Fibroblast of lung (primary cell): ENCODE results near the gene ARFIP1. TPM values are rescaled to one million over a fixed set of nuclear protein-coding genes. Genes with fewer than 3 reads are reported as not detected.
"Not testable (repeated sequence)": the region's sequence is repeated elsewhere in the genome, so short reads cannot be mapped to it uniquely, and the experiment has no call there.

Experiments used
- DNase-seq, 2 donors: peaks; one replicate each; pipeline versions ENCODE4 v3.0.0 to v3.0.0-alpha.2; 2010; ENCODE audit warnings: low read depth in 2 of 2
- H2AFZ ChIP-seq: 2 replicates; pipeline ENCODE4 v1.5.1; 2012; ENCODE audit warnings: low read length, control low read depth, inconsistent platforms
- H3K27ac ChIP-seq: 2 replicates; pipeline ENCODE4 v1.5.1; 2011; ENCODE audit warnings: low read length, control low read depth; ENCODE audit not compliant: insufficient read depth
- H3K27me3 ChIP-seq: 2 replicates; pipeline ENCODE4 v1.5.1; 2011; ENCODE audit warnings: mild to moderate bottlenecking, low read length; ENCODE audit not compliant: control insufficient read depth, insufficient read depth
- H3K36me3 ChIP-seq: 2 replicates; pipeline ENCODE4 v1.5.1; 2011; ENCODE audit warnings: low read length; ENCODE audit not compliant: control insufficient read depth, insufficient read depth
- H3K4me1 ChIP-seq: 2 replicates; pipeline ENCODE4 v1.5.1; 2011; ENCODE audit warnings: low read length; ENCODE audit not compliant: control insufficient read depth, insufficient read depth; ENCODE audit errors: extremely low read depth
- H3K4me2 ChIP-seq: 2 replicates; pipeline ENCODE4 v1.5.1; 2011; ENCODE audit warnings: low read length, control low read depth; ENCODE audit not compliant: insufficient read depth; ENCODE audit errors: extremely low read depth
- H3K4me3 ChIP-seq, 4 experiments: fragments of 200-600 bp in 1 of 4; sonication (generic) in 1 of 4; replicated peaks in 1 of 4; 2 replicates each; pipeline ENCODE4 v1.5.1; 2011 to 2016; ENCODE audit warnings: low read length in 4 of 4, low read depth in 3 of 4, mild to moderate bottlenecking in 3 of 4, control low read depth in 2 of 4, inconsistent platforms in 1 of 4, mixed read lengths in 1 of 4; ENCODE audit not compliant: insufficient read depth in 1 of 4; ENCODE audit errors: control extremely low read depth in 1 of 4
- H3K79me2 ChIP-seq: 2 replicates; pipeline ENCODE4 v1.5.1; 2012; ENCODE audit warnings: mild to moderate bottlenecking, low read length, inconsistent platforms; ENCODE audit not compliant: control insufficient read depth, insufficient read depth
- H3K9ac ChIP-seq: 2 replicates; pipeline ENCODE4 v1.5.1; 2011; ENCODE audit warnings: mild to moderate bottlenecking, low read length, control low read depth; ENCODE audit not compliant: insufficient read depth
- H3K9me3 ChIP-seq: 2 replicates; pipeline ENCODE4 v1.5.1; 2012; ENCODE audit warnings: low read depth, low read length; ENCODE audit not compliant: control insufficient read depth, insufficient read depth
- H4K20me1 ChIP-seq: 2 replicates; pipeline ENCODE4 v1.5.1; 2011; ENCODE audit warnings: low read length; ENCODE audit not compliant: control insufficient read depth, insufficient read depth; ENCODE audit errors: extremely low read depth
- EZH2 ChIP-seq: IDR thresholded peaks from 2 replicates; pipeline ENCODE4 v1.5.1; 2012; ENCODE audit warnings: low read length, control low read depth, mild to moderate bottlenecking; ENCODE audit errors: missing control alignments
- polyA plus RNA-seq, 2 donors: library from polyadenylated mRNA; depleted of rRNA in 1 of 2; stranded (reverse) in 1 of 2; unstranded in 1 of 2; fragments of >200 nt; gene quantifications; 2 replicates each; pipeline ENCODE4 v1.2.1, GENCODE V29; 2011 to 2012; ENCODE audit warnings: missing spikeins in 1 of 2
- total RNA-seq: library from RNA; depleted of rRNA; stranded (reverse); fragments of >200 nt; gene quantifications from 2 replicates; pipeline ENCODE4 v1.2.1, GENCODE V29; 2014
- TF ChIP-seq, protein P1 (sequence below), 2 donors: IDR thresholded peaks in 1 of 2; conservative IDR thresholded peaks in 1 of 2; 1 replicate in 1 of 2; 2 replicates in 1 of 2; pipeline ENCODE4 v1.5.1; 2011 to 2012; ENCODE audit warnings: low read length in 2 of 2, control low read depth in 1 of 2, inconsistent platforms in 1 of 2, low read depth in 1 of 2, mild to moderate bottlenecking in 1 of 2

Gene ARFIP1
- total and polyA plus RNA-seq, 2 donors (not counting 1 experiment from before 2014, with no cell fraction given): 35.6 to 40.8 TPM

DNA sequence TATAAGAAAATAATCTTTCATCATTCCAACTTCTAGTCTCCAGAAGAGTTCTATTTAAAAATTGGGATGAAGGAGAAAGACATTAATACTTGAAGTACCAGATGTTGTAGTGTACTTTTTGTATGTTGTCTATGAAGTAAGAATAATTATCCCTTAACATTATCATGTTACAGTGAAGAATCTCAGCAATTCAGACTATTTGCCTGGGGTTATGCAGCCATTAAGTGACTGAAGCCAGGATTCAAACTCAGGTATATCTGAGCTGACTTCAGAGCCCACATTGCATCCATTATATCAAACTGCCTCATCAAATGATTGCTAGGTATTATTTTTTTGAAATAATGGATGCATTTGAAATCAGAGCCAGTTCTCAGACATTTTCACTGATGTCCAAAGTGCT is 80.3 kb downstream of the ARFIP1 start:
- Histone ChIP-seq H3K36me3 (no peaks in the 10 kb centered on the region), H3K9ac (no peak overlapping the region)
- peak in 1 of 2 donors; percentile 35 for DNase-seq

DNA sequence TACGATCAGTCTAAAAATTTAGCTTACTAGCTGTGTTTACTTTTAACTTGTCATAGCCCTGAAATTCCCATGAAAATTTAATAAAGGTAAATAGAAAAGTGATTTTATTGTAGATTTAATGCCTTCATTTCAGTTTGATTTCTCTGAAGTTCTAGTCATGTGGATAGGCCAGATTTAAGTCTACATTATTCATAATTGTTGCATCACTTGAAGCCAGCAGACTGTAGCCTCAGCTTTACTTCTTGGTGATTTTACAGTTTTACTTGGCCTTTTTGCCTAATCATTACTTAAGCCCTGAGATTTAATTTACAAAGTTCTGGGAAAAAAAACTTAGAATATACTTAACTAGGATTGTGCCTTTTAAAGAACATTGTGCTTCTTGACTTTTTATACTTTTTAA is 82.9 kb downstream of the ARFIP1 start:
- H3K79me2 ChIP-seq: no peaks in the 10 kb centered on the region
- no peak overlapping the region for H3K9ac ChIP-seq
- no peaks in the 10 kb centered on the region for H4K20me1 ChIP-seq
- no peak for TF ChIP-seq EZH2
- TF ChIP-seq, protein P1, sequence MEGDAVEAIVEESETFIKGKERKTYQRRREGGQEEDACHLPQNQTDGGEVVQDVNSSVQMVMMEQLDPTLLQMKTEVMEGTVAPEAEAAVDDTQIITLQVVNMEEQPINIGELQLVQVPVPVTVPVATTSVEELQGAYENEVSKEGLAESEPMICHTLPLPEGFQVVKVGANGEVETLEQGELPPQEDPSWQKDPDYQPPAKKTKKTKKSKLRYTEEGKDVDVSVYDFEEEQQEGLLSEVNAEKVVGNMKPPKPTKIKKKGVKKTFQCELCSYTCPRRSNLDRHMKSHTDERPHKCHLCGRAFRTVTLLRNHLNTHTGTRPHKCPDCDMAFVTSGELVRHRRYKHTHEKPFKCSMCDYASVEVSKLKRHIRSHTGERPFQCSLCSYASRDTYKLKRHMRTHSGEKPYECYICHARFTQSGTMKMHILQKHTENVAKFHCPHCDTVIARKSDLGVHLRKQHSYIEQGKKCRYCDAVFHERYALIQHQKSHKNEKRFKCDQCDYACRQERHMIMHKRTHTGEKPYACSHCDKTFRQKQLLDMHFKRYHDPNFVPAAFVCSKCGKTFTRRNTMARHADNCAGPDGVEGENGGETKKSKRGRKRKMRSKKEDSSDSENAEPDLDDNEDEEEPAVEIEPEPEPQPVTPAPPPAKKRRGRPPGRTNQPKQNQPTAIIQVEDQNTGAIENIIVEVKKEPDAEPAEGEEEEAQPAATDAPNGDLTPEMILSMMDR (conservative IDR thresholded peaks at IDR 0.05 in 1 of 2, IDR thresholded peaks at IDR 0.05 in 1 of 2; ENCODE audit: low read depth in 1 of 2, low read length in 2 of 2): no peak
- H3K4me3 ChIP-seq: no peak overlapping the region
- H2AFZ ChIP-seq: no peak overlapping the region
- no peaks in the 10 kb centered on the region for H3K4me1 ChIP-seq
- H3K4me2 ChIP-seq: no peak overlapping the region
- H3K27ac ChIP-seq: no peak overlapping the region
- no peak for DNase-seq
- no peaks in the 10 kb centered on the region for H3K9me3 ChIP-seq
- H3K36me3 ChIP-seq: no peaks in the 10 kb centered on the region
- no peaks in the 10 kb centered on the region for H3K27me3 ChIP-seq

More for the DNA sequence above, 80.3 kb downstream of the ARFIP1 start:
- Histone ChIP-seq H3K79me2 (no peaks in the 10 kb centered on the region), H3K4me2 (no peak overlapping the region), H3K4me3 (no peak overlapping the region), H3K9me3 (no peaks in the 10 kb centered on the region), H2AFZ (no peak overlapping the region), H3K27me3 (no peaks in the 10 kb centered on the region), H3K4me1 (no peaks in the 10 kb centered on the region), H3K27ac (no peak overlapping the region), H4K20me1 (no peaks in the 10 kb centered on the region)
- no peak for TF ChIP-seq EZH2
- TF ChIP-seq, protein P1 (conservative IDR thresholded peaks at IDR 0.05 in 1 of 2, IDR thresholded peaks at IDR 0.05 in 1 of 2; ENCODE audit: low read depth in 1 of 2, low read length in 2 of 2): no peak

DNA sequence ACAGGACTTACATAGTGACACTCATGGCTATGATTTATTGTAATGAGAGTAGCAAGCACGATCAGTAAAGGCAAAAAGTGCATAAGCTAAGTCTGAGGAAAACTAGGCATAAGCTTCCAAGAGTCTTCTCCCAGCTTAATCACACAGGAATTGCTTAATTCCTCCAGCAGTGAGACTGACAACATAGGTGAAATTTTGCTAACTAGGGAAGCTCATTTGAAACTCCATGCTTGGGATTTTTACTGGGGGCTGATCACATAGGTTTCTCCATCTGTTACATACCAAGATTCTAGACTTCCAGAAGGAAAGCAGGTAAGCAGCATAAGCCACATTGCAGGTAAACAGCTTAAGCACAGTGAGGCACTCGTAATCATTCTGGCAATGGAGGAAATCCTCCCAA is 84.6 kb downstream of the ARFIP1 start:
- H3K9me3 ChIP-seq: no peaks in the 10 kb centered on the region
- H3K79me2 ChIP-seq: no peaks in the 10 kb centered on the region
- no peak overlapping the region for H3K27ac ChIP-seq
- no peaks in the 10 kb centered on the region for H3K36me3 ChIP-seq
- no peak overlapping the region for H3K4me2 ChIP-seq
- H2AFZ ChIP-seq: no peak overlapping the region
- no peaks in the 10 kb centered on the region for H3K4me1 ChIP-seq
- DNase-seq: no peak
- no peaks in the 10 kb centered on the region for H4K20me1 ChIP-seq
- H3K27me3 ChIP-seq: no peaks in the 10 kb centered on the region
- H3K9ac ChIP-seq: no peak overlapping the region
- no peak overlapping the region for H3K4me3 ChIP-seq
- TF ChIP-seq, protein P1 (conservative IDR thresholded peaks at IDR 0.05 in 1 of 2, IDR thresholded peaks at IDR 0.05 in 1 of 2; ENCODE audit: low read depth in 1 of 2, low read length in 2 of 2): no peak
- no peak for TF ChIP-seq EZH2

DNA sequence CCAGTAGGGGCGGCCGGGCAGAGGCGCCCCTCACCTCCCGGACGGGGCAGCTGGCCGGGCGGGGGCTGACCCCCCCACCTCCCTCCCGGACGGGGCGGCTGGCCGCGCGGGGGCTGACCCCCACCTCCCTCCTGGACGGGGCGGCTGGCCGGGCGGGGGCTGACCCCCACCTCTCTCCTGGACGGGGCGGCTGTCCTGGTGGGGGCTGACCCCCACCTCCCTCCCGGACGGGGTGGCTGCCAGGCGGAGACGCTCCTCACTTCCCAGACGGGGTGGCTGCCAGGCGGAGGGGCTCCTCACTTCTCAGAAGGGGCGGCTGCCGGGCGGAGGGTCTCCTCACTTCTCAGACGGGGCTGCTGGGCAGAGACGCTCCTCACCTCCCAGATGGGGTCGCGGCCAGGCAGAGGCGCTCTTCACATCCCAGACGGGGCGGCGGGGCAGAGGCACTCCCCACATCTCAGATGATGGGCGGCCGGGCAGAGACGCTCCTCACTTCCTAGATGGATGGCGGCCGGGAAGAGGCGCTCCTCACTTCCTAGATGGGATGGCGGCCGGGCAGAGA is 86.8 kb downstream of the ARFIP1 start:
- H2AFZ ChIP-seq, DNase-seq, H3K27me3 ChIP-seq, H4K20me1 ChIP-seq, H3K36me3 ChIP-seq, H3K4me3 ChIP-seq, H3K4me1 ChIP-seq, H3K27ac ChIP-seq, H3K9me3 ChIP-seq, H3K9ac ChIP-seq, H3K4me2 ChIP-seq, H3K79me2 ChIP-seq: not testable (repeated sequence)
